ENCODE data around the gene SMCHD1.
"Not testable (repeated sequence)": the region's sequence is repeated elsewhere in the genome, so short reads cannot be mapped to it uniquely, and the experiment has no call there.

Gene SMCHD1

GRCh38 chr18:2657788-2658458, 2.4 kb downstream of the SMCHD1 start:
- DNase-seq (ENCODE audit: low spot score), result peak; percentile 72

GRCh38 chr18:2660849-2661248, 5.3 kb downstream of the SMCHD1 start:
- not testable (repeated sequence) for DNase-seq (ENCODE audit: low spot score)

- DNase-seq (ENCODE audit: low spot score), result not testable (repeated sequence)
Observed at GRCh38 chr18:2662288-2662687, 6.8 kb downstream of the SMCHD1 start.

GRCh38 chr18:2662990-2663389, 7.5 kb downstream of the SMCHD1 start:
- peak; percentile 11 for DNase-seq (ENCODE audit: low spot score)

GRCh38 chr18:2672410-2672809, 16.9 kb downstream of the SMCHD1 start:
- DNase-seq (ENCODE audit: low spot score), result no peak

- DNase-seq (ENCODE audit: low spot score), result no peak
Observed at GRCh38 chr18:2672872-2673271, 17.3 kb downstream of the SMCHD1 start.

GRCh38 chr18:2678933-2679332, 23.4 kb downstream of the SMCHD1 start:
- DNase-seq (ENCODE audit: low spot score), result not testable (repeated sequence)

GRCh38 chr18:2680216-2680792, 24.8 kb downstream of the SMCHD1 start:
- no peak for DNase-seq (ENCODE audit: low spot score)

- no peak for DNase-seq (ENCODE audit: low spot score)
Observed at GRCh38 chr18:2681993-2682603, 26.6 kb downstream of the SMCHD1 start.

GRCh38 chr18:2683055-2683454, 27.5 kb downstream of the SMCHD1 start:
- no peak for DNase-seq (ENCODE audit: low spot score)

- peak; percentile 17 for DNase-seq (ENCODE audit: low spot score)
Observed at GRCh38 chr18:2686349-2686968, 30.9 kb downstream of the SMCHD1 start.

GRCh38 chr18:2687390-2688001, 32.0 kb downstream of the SMCHD1 start:
- peak; percentile 16 for DNase-seq (ENCODE audit: low spot score)

- no peak for DNase-seq (ENCODE audit: low spot score)
Observed at GRCh38 chr18:2692508-2692907, 37.0 kb downstream of the SMCHD1 start.

GRCh38 chr18:2697184-2697583, 41.7 kb downstream of the SMCHD1 start:
- no peak for DNase-seq (ENCODE audit: low spot score)

GRCh38 chr18:2699001-2699400, 43.5 kb downstream of the SMCHD1 start:
- no peak for DNase-seq (ENCODE audit: low spot score)

- no peak for DNase-seq (ENCODE audit: low spot score)
Observed at GRCh38 chr18:2704541-2704940, 49.0 kb downstream of the SMCHD1 start.

- peak; percentile 6 for DNase-seq (ENCODE audit: low spot score)
Observed at GRCh38 chr18:2706903-2707302, 51.4 kb downstream of the SMCHD1 start.

- DNase-seq (ENCODE audit: low spot score), result no peak
Observed at GRCh38 chr18:2707551-2708168, 52.1 kb downstream of the SMCHD1 start.

- no peak for DNase-seq (ENCODE audit: low spot score)
Observed at GRCh38 chr18:2709316-2709715, 53.8 kb downstream of the SMCHD1 start.

- no peak for DNase-seq (ENCODE audit: low spot score)
Observed at GRCh38 chr18:2714140-2714539, 58.6 kb downstream of the SMCHD1 start.

GRCh38 chr18:2715990-2716389, 60.5 kb downstream of the SMCHD1 start:
- DNase-seq (ENCODE audit: low spot score), result no peak

Measured in NAMALWA (cell line).